DLD1 (cell line): ENCODE data around the gene SUPT3H.
"Not testable (repeated sequence)": the region's sequence is repeated elsewhere in the genome, so short reads cannot be mapped to it uniquely, and the experiment has no call there.

Source experiments
- in situ Hi-C: cut with HindIII; loops from 2 replicates; pipeline ENCODE4 v1.10.0; 2017; ENCODE audit warnings: low sequenced_read_pairs

The SUPT3H gene

DNA sequence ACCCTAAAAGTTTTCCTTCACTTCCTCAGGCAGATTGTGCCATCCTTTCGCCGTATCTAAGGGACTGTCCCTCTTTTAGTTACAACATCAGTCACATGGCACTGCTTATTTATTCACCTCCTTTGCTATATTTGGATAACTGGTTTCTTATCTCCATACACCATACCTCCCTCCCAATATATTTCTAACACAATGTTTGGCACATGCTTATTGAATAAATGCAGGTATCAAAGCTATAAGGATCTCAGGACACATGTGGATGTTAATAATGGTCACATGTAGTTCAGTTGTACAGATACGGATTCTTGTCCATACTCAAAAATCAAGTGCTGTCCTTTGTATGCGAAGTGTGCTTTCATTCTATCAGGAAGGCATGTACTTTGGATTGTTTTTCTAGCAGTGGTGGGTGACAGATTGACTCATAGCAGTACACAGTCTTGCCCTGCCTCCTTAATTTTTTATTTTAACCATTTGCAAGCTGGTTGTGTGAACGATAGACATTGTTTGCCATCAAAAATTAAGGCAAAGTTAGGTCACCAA, 456.7 kb downstream of the SUPT3H start:
- in situ Hi-C loops = no loop called here

- in situ Hi-C loops = no loop called here
These were observed 458.9 kb downstream of the SUPT3H start for GRCh38 chr6:44918671-44919296.

GRCh38 chr6:44917430-44917829, 460.3 kb downstream of the SUPT3H start:
- in situ Hi-C loops = no loop called here

DNA sequence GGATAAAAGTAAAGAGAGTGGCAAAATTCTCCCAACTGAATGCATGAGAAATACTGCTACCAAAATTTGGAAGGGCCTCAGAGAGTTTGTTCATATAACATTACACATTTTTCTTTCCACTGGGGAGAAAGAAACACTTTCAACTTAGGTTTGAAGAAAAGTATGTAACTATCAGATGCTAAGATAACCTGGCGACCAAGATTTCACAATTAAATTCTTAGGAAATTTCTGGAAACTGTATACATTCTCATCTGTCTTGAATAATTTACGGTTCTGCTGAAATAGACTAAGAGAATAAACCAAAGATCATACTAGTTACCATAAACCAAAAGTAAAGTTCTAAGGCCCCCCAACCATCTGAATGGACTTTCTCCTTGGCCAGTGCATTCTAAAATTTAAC, 462.6 kb downstream of the SUPT3H start:
- in situ Hi-C loops = no loop called here

DNA sequence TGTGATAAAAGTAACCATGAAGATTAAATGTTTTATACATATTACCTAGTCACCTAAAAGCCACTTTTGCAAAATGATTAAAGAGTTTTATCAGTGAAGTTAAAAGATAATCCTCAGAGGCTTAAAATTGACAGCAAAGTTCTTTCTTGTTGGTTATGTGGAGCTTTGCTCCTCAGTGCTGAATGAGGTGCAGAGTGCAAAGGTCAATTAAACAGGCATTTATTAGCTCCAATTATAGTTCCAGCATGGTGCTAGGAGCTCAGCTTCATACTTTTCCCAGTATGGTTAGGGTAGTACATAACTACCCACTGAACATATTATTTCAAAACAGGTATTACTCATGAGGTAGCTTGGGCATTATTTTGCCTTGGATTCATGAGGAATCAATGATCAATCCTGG, 463.6 kb downstream of the SUPT3H start:
- in situ Hi-C loops = no loop called here

GRCh38 chr6:44906761-44907160, 471.0 kb downstream of the SUPT3H start:
- in situ Hi-C loops = no loop called here

DNA sequence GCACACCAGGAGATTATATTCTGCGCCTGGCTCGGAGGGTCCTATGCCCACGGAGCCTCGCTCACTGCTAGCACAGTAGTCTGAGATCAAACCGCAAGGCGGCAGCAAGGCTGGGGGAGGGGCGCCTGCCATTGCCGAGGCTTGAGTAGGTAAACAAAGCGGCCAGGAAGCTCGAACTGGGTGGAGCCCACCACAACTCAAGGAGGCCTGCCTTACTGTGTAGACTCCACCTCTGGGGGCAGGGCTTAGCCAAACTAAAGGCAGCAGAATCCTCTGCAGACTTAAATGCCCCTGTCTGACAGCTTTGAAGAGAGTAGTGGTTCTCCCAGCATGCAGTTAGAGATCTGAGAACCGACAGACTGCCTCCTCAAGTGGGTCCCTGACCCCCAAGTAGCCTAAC, 477.4 kb downstream of the SUPT3H start:
- in situ Hi-C loops = not testable (repeated sequence)

DNA sequence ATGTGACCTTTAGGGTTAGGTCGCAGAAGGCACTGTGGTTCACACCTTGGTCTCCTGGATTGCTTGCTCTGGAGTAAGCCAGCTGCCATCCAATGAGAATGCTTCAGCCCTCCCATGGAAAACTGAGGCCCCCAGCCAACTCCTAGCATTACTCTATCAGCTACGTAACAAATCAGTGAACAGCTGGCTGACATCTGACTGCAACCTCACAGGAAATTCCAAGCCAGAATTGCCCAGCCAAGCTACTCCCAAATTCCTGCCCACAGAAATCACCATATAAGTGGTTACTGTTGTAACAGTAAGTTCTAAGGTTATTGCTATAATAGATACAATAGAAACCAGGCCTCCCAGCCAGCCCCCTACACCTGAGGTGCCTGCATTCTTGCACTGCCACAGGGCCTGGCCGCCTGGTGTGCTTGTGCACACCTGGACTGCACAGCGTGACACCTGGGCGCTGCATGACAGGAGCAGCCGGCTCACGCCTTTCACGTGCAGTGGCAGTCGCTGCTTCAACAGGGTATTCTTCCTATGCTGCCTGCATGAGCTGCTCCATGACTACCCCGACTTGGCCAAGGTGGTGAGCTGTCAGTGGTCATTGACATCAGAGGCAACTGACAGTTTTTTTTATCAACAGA, 479.3 kb downstream of the SUPT3H start:
- in situ Hi-C loops = no loop called here

- in situ Hi-C loops = no loop called here
These were observed 480.4 kb downstream of the SUPT3H start for GRCh38 chr6:44897316-44897715.

- in situ Hi-C loops = no loop called here
These were observed 481.0 kb downstream of the SUPT3H start for GRCh38 chr6:44896701-44897100.

DNA sequence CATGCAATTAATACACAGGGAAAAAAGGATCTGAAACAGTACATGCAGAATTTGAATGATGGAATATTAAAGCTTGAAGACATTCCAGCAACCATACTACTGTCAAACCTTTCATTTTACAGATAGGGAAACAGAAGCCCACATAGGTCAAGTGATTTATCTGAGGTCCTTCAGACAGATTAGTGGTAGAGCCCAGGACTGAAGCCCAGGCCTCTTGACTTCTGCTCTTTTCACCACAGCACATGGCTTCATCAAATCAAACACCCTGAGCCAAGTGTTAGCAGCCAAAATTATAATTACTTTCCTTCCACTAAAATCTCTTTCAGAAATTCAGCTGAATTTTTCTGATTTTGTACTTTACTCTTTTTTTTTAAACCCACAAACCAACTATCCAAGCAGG, 485.2 kb downstream of the SUPT3H start:
- in situ Hi-C loops = no loop called here

DNA sequence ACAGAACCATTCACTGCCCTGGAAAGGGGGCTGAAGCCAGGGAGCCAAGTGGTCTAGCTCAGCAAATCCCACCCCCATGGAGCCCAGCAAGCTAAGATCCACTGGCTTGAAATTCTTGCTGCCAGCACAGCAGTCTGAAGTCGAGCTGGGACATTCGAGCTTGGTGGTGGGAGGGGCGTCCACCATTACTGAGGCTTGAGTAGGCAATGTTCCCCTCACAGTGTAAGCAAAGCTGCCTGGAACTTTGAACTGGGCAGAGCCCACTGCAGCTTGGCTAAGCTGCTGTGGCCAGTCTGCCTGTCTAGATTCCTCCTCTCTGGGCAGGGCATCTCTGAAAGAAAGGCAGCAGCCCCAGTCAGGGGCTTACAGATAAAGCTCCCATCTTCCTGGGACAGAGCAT, 498.7 kb downstream of the SUPT3H start:
- in situ Hi-C loops = not testable (repeated sequence)

GRCh38 chr6:44876638-44877037, 501.1 kb downstream of the SUPT3H start:
- in situ Hi-C loops = not testable (repeated sequence)

GRCh38 chr6:44869321-44869897, 508.3 kb downstream of the SUPT3H start:
- in situ Hi-C loops = no loop called here

DNA sequence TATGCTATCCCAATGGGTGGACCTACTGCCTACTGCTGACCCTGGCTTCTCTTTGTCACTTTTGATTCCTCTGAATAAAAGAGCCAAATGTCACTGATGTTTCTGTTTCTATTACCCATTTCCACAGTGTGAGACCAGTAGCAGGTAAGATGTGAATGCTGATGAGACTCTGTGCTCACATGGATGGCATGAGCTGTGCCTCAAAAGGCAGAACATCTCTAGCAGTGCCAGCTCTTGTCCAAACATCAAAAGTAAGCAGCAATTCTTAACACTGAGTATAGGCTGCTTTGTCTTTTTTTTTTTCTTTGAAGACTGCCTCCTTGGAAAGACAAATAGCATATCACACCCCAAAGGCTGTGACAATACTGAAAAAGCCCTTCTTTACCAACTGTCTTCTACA, 508.8 kb downstream of the SUPT3H start:
- in situ Hi-C loops = no loop called here

DNA sequence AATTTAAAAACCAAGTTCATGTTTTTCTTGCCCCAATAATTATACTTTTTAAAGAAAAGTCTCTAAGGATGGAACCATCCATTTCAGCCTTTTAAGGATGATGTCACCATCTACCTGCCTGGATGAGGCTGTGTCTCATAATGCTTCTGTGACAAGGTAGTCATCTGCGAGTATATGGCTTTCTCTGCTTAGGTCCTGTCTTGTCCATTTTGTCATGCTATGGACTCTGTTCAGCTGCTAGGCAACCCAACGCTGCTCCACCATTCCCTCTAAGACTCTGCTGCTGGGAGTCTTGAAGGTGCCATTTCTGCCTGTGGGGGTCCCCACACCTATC, 509.4 kb downstream of the SUPT3H start:
- in situ Hi-C loops = no loop called here

- in situ Hi-C loops = no loop called here
These were observed 510.0 kb downstream of the SUPT3H start for GRCh38 chr6:44867571-44868334.

DNA sequence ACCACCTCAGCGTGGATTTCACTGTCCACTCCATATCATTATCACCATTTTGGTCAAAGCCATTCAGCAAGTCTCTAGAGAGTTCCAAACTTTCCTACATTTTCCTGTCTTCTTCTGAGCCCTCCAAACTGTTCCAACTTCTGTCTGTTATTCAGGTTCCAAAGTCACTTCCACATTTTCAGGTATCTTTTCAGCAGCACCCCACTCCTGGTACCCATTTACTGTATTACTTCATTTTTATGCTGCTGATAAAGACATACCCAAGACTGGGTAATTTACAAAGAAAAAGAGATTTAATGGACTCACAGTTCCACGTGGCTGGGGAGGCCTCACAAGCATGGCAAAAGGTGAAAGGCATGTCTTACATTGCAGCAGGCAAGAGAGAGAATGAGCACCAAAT, 512.5 kb downstream of the SUPT3H start:
- in situ Hi-C loops = not testable (repeated sequence)

DNA sequence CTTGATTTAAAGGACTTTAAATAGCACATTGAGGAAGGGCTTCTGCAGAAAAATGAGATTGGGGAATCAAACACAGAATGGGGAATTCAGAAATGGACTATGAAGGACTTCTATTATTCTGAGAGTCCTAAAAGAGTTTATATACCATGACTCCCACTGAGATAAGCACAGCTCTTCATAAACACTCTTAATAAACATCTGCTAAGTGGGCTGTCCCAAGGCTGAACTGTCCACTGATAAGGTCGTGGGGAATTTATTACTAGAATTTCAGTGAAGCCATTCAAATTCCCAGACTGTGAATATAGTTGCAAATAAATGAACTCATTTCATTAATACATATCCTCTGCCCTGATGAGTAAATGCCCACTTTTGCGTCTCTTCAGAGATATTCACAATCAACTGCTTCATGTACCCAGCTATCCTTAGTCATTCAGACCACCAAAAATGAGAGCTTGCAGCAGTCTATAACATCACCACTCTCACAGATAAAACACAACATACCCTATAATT, 517.8 kb downstream of the SUPT3H start:
- in situ Hi-C loops = no loop called here

- in situ Hi-C loops = no loop called here
These were observed 518.7 kb downstream of the SUPT3H start for GRCh38 chr6:44858998-44859397.

GRCh38 chr6:44856479-44856878, 521.3 kb downstream of the SUPT3H start:
- in situ Hi-C loops = no loop called here
